MCF 10A (cell line): ENCODE measurements around the gene TSPAN2. TPM values are rescaled to one million over a fixed set of nuclear protein-coding genes. Genes with fewer than 3 reads are reported as not detected.

Experiments used
- BruUV-seq: library from RNA; stranded (reverse); fragments of 400-500 nt; replicated peaks from 2 replicates; lab custom pipeline; 2021; lab: Mats Ljungman, UMichigan
- CTCF ChIA-PET: fragments of 300-600 bp; sonication (Branson Sonifier 250); formaldehyde crosslinking; extraction: SDS; loops from one replicate; lab custom pipeline; 2021; ENCODE audit warnings: antibody characterized with exemption, inconsistent platforms; lab: Yijun Ruan, JAX
- POLR2A ChIA-PET: fragments of 300-600, 350-650 bp; sonication (Branson Sonifier 250); formaldehyde crosslinking; extraction: SDS; loops from one replicate; lab custom pipeline; 2020; ENCODE audit warnings: antibody characterized with exemption, inconsistent platforms; lab: Yijun Ruan, JAX
- DNase-seq: peaks from one replicate; pipeline ENCODE4 v3.0.0-alpha.2; 2018; ENCODE audit not compliant: unreplicated experiment
- H3K27ac Mint-ChIP-seq: one replicate; pipeline ENCODE4 v1.8.0; 2022; ENCODE audit warnings: mild to moderate bottlenecking, low read depth, mixed read lengths; ENCODE audit not compliant: unreplicated experiment
- H3K27me3 Mint-ChIP-seq: one replicate; pipeline ENCODE4 v1.8.0; 2022; ENCODE audit warnings: mixed read lengths; ENCODE audit not compliant: insufficient read depth, unreplicated experiment
- H3K36me3 Mint-ChIP-seq: one replicate; pipeline ENCODE4 v1.8.0; 2022; ENCODE audit warnings: mild to moderate bottlenecking, moderate library complexity, mixed read lengths; ENCODE audit not compliant: insufficient read depth, unreplicated experiment
- H3K4me1 Mint-ChIP-seq: one replicate; pipeline ENCODE4 v1.8.0; 2022; ENCODE audit warnings: mixed read lengths; ENCODE audit not compliant: insufficient read depth, unreplicated experiment
- H3K4me3 Mint-ChIP-seq: one replicate; pipeline ENCODE4 v1.8.0; 2022; ENCODE audit warnings: mild to moderate bottlenecking, moderate library complexity, mixed read lengths; ENCODE audit not compliant: unreplicated experiment
- H3K9me3 Mint-ChIP-seq: one replicate; pipeline ENCODE4 v1.8.0; 2022; ENCODE audit warnings: mixed read lengths; ENCODE audit not compliant: unreplicated experiment
- intact Hi-C: fragments of 100-400 bp; cut with micrococcal nuclease; formaldehyde crosslinking; loops from 2 replicates; pipeline ENCODE4 v1.14.1; 2022
- total RNA-seq: library from RNA; stranded (reverse); gene quantifications from 2 replicates; pipeline ENCODE4 v1.2.3, GENCODE V29; 2022
- TF ChIP-seq, protein P1 (sequence below): fragments of 200-600 bp; IDR thresholded peaks from one replicate; pipeline ENCODE4 v1.8.0; 2022; ENCODE audit warnings: antibody characterized with exemption, mild to moderate bottlenecking; ENCODE audit not compliant: unreplicated experiment

Gene TSPAN2
- total RNA-seq, 1 experiment from 2014 or later = 0.42 TPM

DNA sequence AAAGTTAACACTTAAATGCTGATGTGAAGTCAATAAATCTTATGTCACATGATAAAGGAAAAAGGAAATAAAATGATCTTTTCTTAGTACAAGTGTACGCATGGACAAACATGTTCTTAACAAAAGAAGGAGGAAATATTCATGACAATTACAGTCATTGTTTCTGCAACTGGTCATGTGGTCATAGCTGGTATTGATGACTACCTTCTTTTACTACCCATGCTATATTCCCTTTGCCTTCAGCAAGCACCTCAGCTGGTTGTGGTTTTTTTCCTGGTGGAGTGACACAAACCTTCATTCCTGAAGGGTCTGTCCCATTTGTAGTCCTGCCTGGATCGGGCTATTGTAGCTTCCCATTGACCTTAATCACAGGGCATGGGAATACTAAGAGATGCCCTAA, 83.1 kb downstream of the TSPAN2 start:
- Mint-ChIP-seq H3K27me3 (peaks cover 30% of the 10 kb centered on the region), H3K27ac (no peak overlapping the region), H3K4me3 (no peak overlapping the region), H3K4me1 (no peaks in the 10 kb centered on the region), H3K36me3 (no peaks in the 10 kb centered on the region), H3K9me3 (no peaks in the 10 kb centered on the region)
- intact Hi-C loops = no loop called here
- CTCF ChIA-PET = interaction anchor here (0.7 kb wide), 1 partner anchor 23 kb away, joined by 3 read pairs; no protein-coding TSS in a partner anchor
- no peak for DNase-seq
- no TSS peak for BruUV-seq
- TF ChIP-seq, protein P1, sequence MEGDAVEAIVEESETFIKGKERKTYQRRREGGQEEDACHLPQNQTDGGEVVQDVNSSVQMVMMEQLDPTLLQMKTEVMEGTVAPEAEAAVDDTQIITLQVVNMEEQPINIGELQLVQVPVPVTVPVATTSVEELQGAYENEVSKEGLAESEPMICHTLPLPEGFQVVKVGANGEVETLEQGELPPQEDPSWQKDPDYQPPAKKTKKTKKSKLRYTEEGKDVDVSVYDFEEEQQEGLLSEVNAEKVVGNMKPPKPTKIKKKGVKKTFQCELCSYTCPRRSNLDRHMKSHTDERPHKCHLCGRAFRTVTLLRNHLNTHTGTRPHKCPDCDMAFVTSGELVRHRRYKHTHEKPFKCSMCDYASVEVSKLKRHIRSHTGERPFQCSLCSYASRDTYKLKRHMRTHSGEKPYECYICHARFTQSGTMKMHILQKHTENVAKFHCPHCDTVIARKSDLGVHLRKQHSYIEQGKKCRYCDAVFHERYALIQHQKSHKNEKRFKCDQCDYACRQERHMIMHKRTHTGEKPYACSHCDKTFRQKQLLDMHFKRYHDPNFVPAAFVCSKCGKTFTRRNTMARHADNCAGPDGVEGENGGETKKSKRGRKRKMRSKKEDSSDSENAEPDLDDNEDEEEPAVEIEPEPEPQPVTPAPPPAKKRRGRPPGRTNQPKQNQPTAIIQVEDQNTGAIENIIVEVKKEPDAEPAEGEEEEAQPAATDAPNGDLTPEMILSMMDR = no peak
- POLR2A ChIA-PET = no interaction called here

Other genes starting within 250 kb of the TSPAN2 start
- gene SYCP1, start 234.6 kb downstream of the TSPAN2 start, total RNA-seq = not detected in 2 replicates
- not detected in 2 replicates for gene TSHB, start 59.7 kb downstream of the TSPAN2 start, total RNA-seq
- gene NGF, start 248.7 kb upstream of the TSPAN2 start, total RNA-seq = 1.1 and 3.2 TPM in 2 replicates